IMR-90 (cell line): ENCODE results near the gene ENTREP3. TPM values are rescaled to one million over a fixed set of nuclear protein-coding genes. Genes with fewer than 3 reads are reported as not detected.

ENCODE experiments used
- ATAC-seq: fragments of 200-7000 bp; cut with Tn5 transposase; 2 replicates; pipeline ENCODE4 v1.9.1; 2020; ENCODE audit warnings: low read depth, mild to moderate bottlenecking, moderate library complexity
- BruUV-seq: library from RNA; stranded (reverse); fragments of 400-500 nt; replicated peaks from 2 replicates; lab custom pipeline; 2021; lab: Mats Ljungman, UMichigan
- CTCF ChIA-PET: fragments of 300-600 bp; formaldehyde crosslinking; extraction: SDS; loops from one replicate; lab custom pipeline; 2021; ENCODE audit warnings: antibody characterized with exemption; lab: Yijun Ruan, JAX
- POLR2A ChIA-PET: fragments of 300-600 bp; sonication (Branson Sonifier 250); formaldehyde crosslinking; loops from one replicate; lab custom pipeline; 2022; ENCODE audit warnings: antibody characterized with exemption; ENCODE audit not compliant: unreplicated experiment; lab: Charles Lee
- DNase-seq: peaks from one replicate; pipeline ENCODE4 v3.0.0; 2013
- H2AFZ ChIP-seq: replicated peaks from 2 replicates; pipeline ENCODE3; 2013; ENCODE audit warnings: low read length, mild to moderate bottlenecking; ENCODE audit not compliant: poor library complexity
- H2AK5ac ChIP-seq: 2 replicates; pipeline ENCODE4 v1.6.1; 2013; ENCODE audit warnings: low read depth, low read length, inconsistent platforms
- H2AK9ac ChIP-seq: replicated peaks from 2 replicates; pipeline ENCODE3; 2013; ENCODE audit warnings: mild to moderate bottlenecking, low read depth, low read length, moderate library complexity; ENCODE audit not compliant: poor library complexity
- H2BK120ac ChIP-seq: 2 replicates; pipeline ENCODE4 v1.6.1; 2013; ENCODE audit warnings: low read depth, low read length, inconsistent platforms
- H2BK15ac ChIP-seq: 3 replicates; pipeline ENCODE4 v1.6.1; 2013; ENCODE audit warnings: low read depth, low read length, inconsistent platforms
- H2BK20ac ChIP-seq: 2 replicates; pipeline ENCODE4 v1.6.1; 2013; ENCODE audit warnings: low read depth, mild to moderate bottlenecking, inconsistent platforms, low read length, moderate library complexity
- H2BK5ac ChIP-seq: 2 replicates; pipeline ENCODE4 v1.6.1; 2013; ENCODE audit warnings: mild to moderate bottlenecking, low read depth, low read length, inconsistent platforms; ENCODE audit not compliant: poor library complexity, severe bottlenecking
- H3K14ac ChIP-seq: replicated peaks from 2 replicates; pipeline ENCODE4 v1.6.1; 2013; ENCODE audit warnings: low read depth, low read length, inconsistent platforms
- H3K18ac ChIP-seq: 2 replicates; pipeline ENCODE4 v1.6.1; 2013; ENCODE audit warnings: low read depth, low read length, control low read depth
- H3K23ac ChIP-seq: 2 replicates; pipeline ENCODE4 v1.6.1; 2013; ENCODE audit warnings: low read depth, low read length, inconsistent platforms
- H3K27ac ChIP-seq: 2 replicates; pipeline ENCODE4 v1.5.1; 2013; ENCODE audit warnings: mild to moderate bottlenecking, control low read depth, low read length; ENCODE audit not compliant: insufficient read depth
- H3K27me3 ChIP-seq: 2 replicates; pipeline ENCODE4 v1.6.1; 2013; ENCODE audit warnings: low read length; ENCODE audit not compliant: control insufficient read depth, insufficient read depth
- H3K36me3 ChIP-seq: 2 replicates; pipeline ENCODE4 v1.6.1; 2013; ENCODE audit warnings: low read length, mixed read lengths; ENCODE audit not compliant: control insufficient read depth, insufficient read depth
- H3K4ac ChIP-seq: 2 replicates; pipeline ENCODE4 v1.6.1; 2013; ENCODE audit warnings: low read depth, low read length, inconsistent platforms
- H3K4me1 ChIP-seq: 2 replicates; pipeline ENCODE4 v1.6.1; 2013; ENCODE audit warnings: low read length, mixed read lengths; ENCODE audit not compliant: control insufficient read depth, insufficient read depth
- H3K4me2 ChIP-seq: 2 replicates; pipeline ENCODE4 v1.6.1; 2013; ENCODE audit warnings: low read depth, mild to moderate bottlenecking, control low read depth, low read length, moderate library complexity
- H3K4me3 ChIP-seq: 2 replicates; pipeline ENCODE4 v1.5.1; 2013; ENCODE audit warnings: low read depth, mild to moderate bottlenecking, control low read depth, low read length, moderate library complexity; ENCODE audit not compliant: insufficient read depth
- H3K56ac ChIP-seq: 2 replicates; pipeline ENCODE4 v1.6.1; 2013; ENCODE audit warnings: low read length, inconsistent platforms; ENCODE audit not compliant: insufficient read depth; ENCODE audit errors: extremely low read depth
- H3K79me1 ChIP-seq, 2 experiments: 2 replicates each; pipeline ENCODE4 v1.6.1; 2013; ENCODE audit warnings: low read length in 2 of 2, inconsistent platforms in 1 of 2, low read depth in 1 of 2
- H3K9ac ChIP-seq: 2 replicates; pipeline ENCODE4 v1.6.1; 2013; ENCODE audit warnings: low read depth, low read length, control low read depth
- H3K9me1 ChIP-seq: 2 replicates; pipeline ENCODE4 v1.6.1; 2013; ENCODE audit warnings: low read length, inconsistent platforms; ENCODE audit not compliant: insufficient read depth
- H3K9me3 ChIP-seq: 2 replicates; pipeline ENCODE4 v1.6.1; 2013; ENCODE audit warnings: low read length; ENCODE audit not compliant: control insufficient read depth, insufficient read depth
- H4K20me1 ChIP-seq: 2 replicates; pipeline ENCODE4 v1.6.1; 2013; ENCODE audit warnings: low read length, inconsistent platforms; ENCODE audit not compliant: insufficient read depth
- H4K5ac ChIP-seq: 2 replicates; pipeline ENCODE4 v1.6.1; 2013; ENCODE audit warnings: mild to moderate bottlenecking, low read depth, low read length, control low read depth
- H4K8ac ChIP-seq, 2 experiments: 2 replicates each; pipeline ENCODE4 v1.6.1; 2013; ENCODE audit warnings: low read depth in 2 of 2, low read length in 2 of 2, control low read depth in 1 of 2, inconsistent platforms in 1 of 2
- H4K91ac ChIP-seq: 2 replicates; pipeline ENCODE4 v1.6.1; 2013; ENCODE audit warnings: low read depth, low read length, inconsistent platforms; ENCODE audit not compliant: insufficient read depth
- BHLHE40 ChIP-seq: fragments of 150-350 bp; IDR thresholded peaks from 2 replicates; pipeline ENCODE4 v1.6.1; 2016; ENCODE audit warnings: mild to moderate bottlenecking, low read depth, low read length
- CEBPB ChIP-seq: IDR thresholded peaks from 2 replicates; pipeline ENCODE4 v1.6.1; 2012; ENCODE audit warnings: low read depth, low read length, improper control_type of control experiment
- CHD1 ChIP-seq: IDR thresholded peaks from 2 replicates; pipeline ENCODE4 v1.6.1; 2012; ENCODE audit warnings: low read depth, low read length, improper control_type of control experiment
- CTCF ChIP-seq: conservative IDR thresholded peaks from 2 replicates; pipeline ENCODE4 v1.5.1; 2012; ENCODE audit warnings: mild to moderate bottlenecking, low read depth, low read length, improper control_type of control experiment
- FOS ChIP-seq: fragments of 150-350 bp; IDR thresholded peaks from 2 replicates; pipeline ENCODE4 v1.6.1; 2016; ENCODE audit warnings: low read depth, low read length
- MAFK ChIP-seq: IDR thresholded peaks from 2 replicates; pipeline ENCODE4 v1.6.1; 2012; ENCODE audit warnings: low read depth, low read length, improper control_type of control experiment
- MAZ ChIP-seq: IDR thresholded peaks from 2 replicates; pipeline ENCODE4 v1.6.1; 2012; ENCODE audit warnings: low read depth, mild to moderate bottlenecking, low read length, improper control_type of control experiment, moderate library complexity, borderline replicate concordance
- MXI1 ChIP-seq: IDR thresholded peaks from 2 replicates; pipeline ENCODE4 v1.6.1; 2012; ENCODE audit warnings: low read depth, mild to moderate bottlenecking, low read length, moderate library complexity, borderline replicate concordance
- POLR2A ChIP-seq: IDR thresholded peaks from 2 replicates; pipeline ENCODE4 v1.6.1; 2012; ENCODE audit warnings: mild to moderate bottlenecking, low read depth, low read length
- RAD21 ChIP-seq: IDR thresholded peaks from 2 replicates; pipeline ENCODE4 v1.6.1; 2012; ENCODE audit warnings: low read length, improper control_type of control experiment
- RCOR1 ChIP-seq: IDR thresholded peaks from 2 replicates; pipeline ENCODE4 v1.6.1; 2012; ENCODE audit warnings: mild to moderate bottlenecking, low read length, improper control_type of control experiment; ENCODE audit not compliant: insufficient replicate concordance
- RFX5 ChIP-seq: IDR thresholded peaks from 2 replicates; pipeline ENCODE4 v1.8.0; 2012; ENCODE audit warnings: low read depth, mild to moderate bottlenecking, low read length, moderate library complexity
- SMC3 ChIP-seq: fragments of 150-350 bp; IDR thresholded peaks from 2 replicates; pipeline ENCODE4 v1.6.1; 2016; ENCODE audit warnings: low read depth, mild to moderate bottlenecking, antibody characterized with exemption, low read length, moderate library complexity
- USF2 ChIP-seq: fragments of 150-350 bp; IDR thresholded peaks from 2 replicates; pipeline ENCODE4 v1.6.1; 2017; ENCODE audit warnings: mild to moderate bottlenecking, antibody characterized with exemption, low read length, low read depth
- WGBS, 2 experiments: methylation state at CpG; one replicate each; pipeline versions ENCODE4 v1.1.5 to v1.1.7; 2013; ENCODE audit warnings: missing lambda C conversion rate in 2 of 2; ENCODE audit not compliant: insufficient read length in 1 of 2; ENCODE audit errors: extremely low coverage in 2 of 2; 5-methylcytosine and 5-hydroxymethylcytosine counted together
- dilution Hi-C: fragments of 300-500 bp; cut with HindIII; formaldehyde crosslinking; loops from one replicate; pipeline ENCODE4 v1.14.3; 2018; ENCODE audit warnings: low sequenced_read_pairs; ENCODE audit not compliant: unreplicated experiment
- in situ Hi-C: fragments of 300-500 bp; cut with MboI; formaldehyde crosslinking; loops from 3 replicates; pipeline ENCODE4 v1.14.3; 2019; ENCODE audit warnings: low sequenced_read_pairs, inconsistent platforms, mixed read lengths
- intact Hi-C: fragments of 100-400 bp; cut with micrococcal nuclease; formaldehyde crosslinking; loops from 2 replicates; pipeline ENCODE4 v1.10.0; 2022
- polyA plus RNA-seq, 3 experiments: library from polyadenylated mRNA; depleted of rRNA; stranded (reverse); fragments of >200 nt; gene quantifications; 2 replicates each; pipeline ENCODE4 v1.2.3, GENCODE V29; 2012; ENCODE audit warnings: low replicate concordance in 1 of 3
- total RNA-seq: library from RNA; depleted of rRNA; stranded (reverse); fragments of >200 nt; gene quantifications from 2 replicates; pipeline ENCODE4 v1.2.3, GENCODE V29; 2012

The ENTREP3 gene
- total and polyA plus RNA-seq, 2 of the 4 experiments (the other 2 are of a cell fraction), result 1.4 to 23.8 TPM

GRCh38 chr1:155261852-155262673 is 6.8 kb upstream of the ENTREP3 start, which contains the start of gene SCAMP3:
Gene SCAMP3 (minus strand): TSS chr1:155262360. CDS start chr1:155262151, 209 bp downstream.
- dilution Hi-C loops, result no loop called here
- ATAC-seq, result peak; percentile 95
- H3K14ac ChIP-seq, result peak within 1 kb of the TSS; percentile 81
- H3K4me3 ChIP-seq, result peak within 1 kb of the TSS; percentile 65
- H3K56ac ChIP-seq, result peak within 1 kb of the TSS; percentile 77
- H3K36me3 ChIP-seq, result peaks cover 33% of the 10 kb centered on the region
- H3K9me3 ChIP-seq, result no peaks in the 10 kb centered on the region
- H4K8ac ChIP-seq, result peak within 1 kb of the TSS; percentile 59 to 96
- no peak within 1 kb of the TSS for H2BK20ac ChIP-seq
- 1% methylated on average over 39 of the region's 47 CpGs; no CpG with 5 or more reads in 1 of the 2 experiments for WGBS, 2 experiments
- peak within 1 kb of the TSS; percentile 83 for H3K4me2 ChIP-seq
- H4K91ac ChIP-seq, result peak within 1 kb of the TSS; percentile 18
- peak within 1 kb of the TSS; percentile 4; the same call in 1 of the 2 replicates for H3K18ac ChIP-seq
- no peak within 1 kb of the TSS for H2BK15ac ChIP-seq
- H3K79me1 ChIP-seq, result peaks cover 18 to 24% of the 10 kb centered on the region in 2 experiments
- no peak within 1 kb of the TSS for H2BK120ac ChIP-seq
- peak within 1 kb of the TSS; percentile 84 for H2AFZ ChIP-seq
- H3K4ac ChIP-seq, result peak within 1 kb of the TSS; percentile 81
- no peaks in the 10 kb centered on the region for H3K27me3 ChIP-seq
- peak within 1 kb of the TSS; percentile 96 for H2AK9ac ChIP-seq
- no TSS peak for BruUV-seq
- peaks cover 4% of the 10 kb centered on the region; the same call in 1 of the 2 replicates for H3K9me1 ChIP-seq
- CTCF ChIA-PET, result interaction anchor here (0.8 to 1.3 kb wide), 2 partner anchors 11 to 12 kb away, joined by 3 to 5 read pairs; partner anchors contain the start of gene CLK2
- peak within 1 kb of the TSS; percentile 74 for H3K9ac ChIP-seq
- DNase-seq, result peak; percentile 99
- no peaks in the 10 kb centered on the region for H4K20me1 ChIP-seq
- H2BK5ac ChIP-seq, result peak within 1 kb of the TSS; percentile 62
- peak within 1 kb of the TSS; percentile 63 for H2AK5ac ChIP-seq
- H3K27ac ChIP-seq, result peak within 1 kb of the TSS; percentile 70
- peak within 1 kb of the TSS; percentile 91 for H3K23ac ChIP-seq
- H4K5ac ChIP-seq, result peak within 1 kb of the TSS; percentile 77
- in situ Hi-C loops, result no loop called here
- POLR2A ChIA-PET, result interaction anchor here (0.5 kb wide), 1 partner anchor 21 kb away, joined by 4 read pairs; a partner anchor contains a TSS
- intact Hi-C loops, result loop anchor here (5.0 kb wide), 1 partner anchor 45 kb away; the partner anchor contains the start of gene FDPS
- peaks cover 2% of the 10 kb centered on the region for H3K4me1 ChIP-seq
- TF ChIP-seq RFX5 (no peak), MAZ (no peak), BHLHE40 (no peak; the same call in 1 of the 2 replicates), MAFK (no peak), MXI1 (peak; percentile 43; the same call in 1 of the 2 replicates), FOS (no peak), SMC3 (no peak), RAD21 (no peak), POLR2A (peak; percentile 82; the same call in 1 of the 2 replicates), RCOR1 (no peak), CHD1 (no peak), CEBPB (no peak), USF2 (peak; percentile 99), CTCF (no peak)
